GM21423 (cell line): ENCODE results near the gene GPR155.

ENCODE experiments used
- ATAC-seq: cut with Tn5 transposase; IDR thresholded peaks from one replicate; pipeline ENCODE4 v1.9.1; 2021; ENCODE audit warnings: mild to moderate bottlenecking, moderate library complexity; ENCODE audit not compliant: unreplicated experiment

Gene GPR155

DNA sequence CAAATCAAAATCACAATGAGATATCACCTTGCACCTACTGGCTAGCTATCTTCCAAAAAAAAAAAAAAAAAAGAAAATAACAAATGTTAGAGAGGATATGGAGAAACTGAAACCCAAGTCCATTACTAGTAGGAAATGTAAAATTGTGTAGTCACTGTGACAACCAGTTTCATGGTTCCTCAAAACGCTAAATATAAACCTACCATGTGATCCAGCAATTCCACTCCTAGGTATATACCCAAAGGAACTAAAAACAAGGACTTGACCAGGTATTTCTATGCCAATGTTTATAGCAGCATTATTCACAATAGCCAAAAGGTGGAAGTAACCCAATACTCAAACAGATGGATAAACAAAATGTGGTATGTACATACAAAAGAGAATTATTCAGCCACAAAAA, 103.0 kb downstream of the GPR155 start:
- no peak for ATAC-seq
